H9 (cell line): ENCODE results near the gene CRIP2. TPM values are rescaled to one million over a fixed set of nuclear protein-coding genes. Genes with fewer than 3 reads are reported as not detected.

Experiments
- DNase-seq: peaks from one replicate; pipeline ENCODE4 v3.0.0-alpha.2; 2017
- H2AFZ ChIP-seq: one replicate; pipeline ENCODE4 v1.6.1; 2013; ENCODE audit warnings: mild to moderate bottlenecking, low read length, control low read depth, moderate library complexity
- H2AK5ac ChIP-seq: 2 replicates; pipeline ENCODE4 v1.6.1; 2013; ENCODE audit warnings: low read length, control low read depth, mixed read lengths; ENCODE audit not compliant: insufficient read length
- H2BK120ac ChIP-seq: one replicate; pipeline ENCODE4 v1.6.1; 2013; ENCODE audit warnings: low read depth, mild to moderate bottlenecking, low read length, control low read depth, inconsistent platforms; ENCODE audit not compliant: poor library complexity, severe bottlenecking
- H2BK12ac ChIP-seq: 2 replicates; pipeline ENCODE4 v1.6.1; 2013; ENCODE audit warnings: low read length, control low read depth, mixed read lengths, low read depth; ENCODE audit not compliant: insufficient read length
- H2BK15ac ChIP-seq: 2 replicates; pipeline ENCODE4 v1.6.1; 2013; ENCODE audit warnings: low read depth, low read length, control low read depth
- H2BK20ac ChIP-seq: one replicate; pipeline ENCODE4 v1.6.1; 2013; ENCODE audit warnings: low read depth, mild to moderate bottlenecking, low read length, control low read depth, inconsistent platforms; ENCODE audit not compliant: poor library complexity, severe bottlenecking
- H2BK5ac ChIP-seq: 2 replicates; pipeline ENCODE4 v1.6.1; 2013; ENCODE audit warnings: low read length, control low read depth, mixed read lengths; ENCODE audit not compliant: insufficient read length
- H3K14ac ChIP-seq: 2 replicates; pipeline ENCODE4 v1.6.1; 2013; ENCODE audit warnings: low read length, control low read depth; ENCODE audit not compliant: insufficient read depth
- H3K18ac ChIP-seq: 2 replicates; pipeline ENCODE4 v1.6.1; 2013; ENCODE audit warnings: low read depth, mild to moderate bottlenecking, mixed read lengths, low read length, control low read depth; ENCODE audit not compliant: insufficient read length
- H3K23ac ChIP-seq: 2 replicates; pipeline ENCODE4 v1.6.1; 2013; ENCODE audit warnings: low read length, control low read depth, mixed read lengths, low read depth; ENCODE audit not compliant: insufficient read length
- H3K23me2 ChIP-seq: 2 replicates; pipeline ENCODE4 v1.6.1; 2013; ENCODE audit warnings: low read depth, mild to moderate bottlenecking, mixed read lengths, low read length, control low read depth; ENCODE audit not compliant: insufficient read length, poor library complexity, severe bottlenecking
- H3K27ac ChIP-seq: 2 replicates; pipeline ENCODE4 v1.5.1; 2013; ENCODE audit warnings: low read length, control low read depth, mixed read lengths, low read depth; ENCODE audit not compliant: insufficient read length
- H3K27me3 ChIP-seq: 2 replicates; pipeline ENCODE4 v1.6.1; 2013; ENCODE audit warnings: low read length, control low read depth, inconsistent platforms; ENCODE audit not compliant: insufficient read depth
- H3K4ac ChIP-seq: 2 replicates; pipeline ENCODE4 v1.6.1; 2013; ENCODE audit warnings: low read depth, mild to moderate bottlenecking, control low read depth, inconsistent platforms, low read length, moderate library complexity
- H3K4me1 ChIP-seq: 2 replicates; pipeline ENCODE4 v1.6.1; 2013; ENCODE audit warnings: low read length, control low read depth, inconsistent platforms; ENCODE audit not compliant: insufficient read depth
- H3K4me2 ChIP-seq: 2 replicates; pipeline ENCODE4 v1.6.1; 2013; ENCODE audit warnings: low read length, control low read depth, mixed read lengths; ENCODE audit not compliant: insufficient read length, insufficient read depth
- H3K56ac ChIP-seq: 2 replicates; pipeline ENCODE4 v1.6.1; 2013; ENCODE audit warnings: low read depth, mild to moderate bottlenecking, mixed read lengths, low read length, control low read depth; ENCODE audit not compliant: insufficient read length
- H3K79me1 ChIP-seq: 2 replicates; pipeline ENCODE4 v1.6.1; 2013; ENCODE audit warnings: low read depth, mild to moderate bottlenecking, moderate library complexity, low read length, control low read depth, inconsistent platforms; ENCODE audit not compliant: insufficient read depth, poor library complexity, severe bottlenecking
- H3K79me2 ChIP-seq: 2 replicates; pipeline ENCODE4 v1.6.1; 2013; ENCODE audit warnings: low read length, control low read depth, inconsistent platforms; ENCODE audit not compliant: insufficient read depth
- H3K9ac ChIP-seq: 2 replicates; pipeline ENCODE4 v1.6.1; 2013; ENCODE audit warnings: low read length, control low read depth, mixed read lengths; ENCODE audit not compliant: insufficient read length; ENCODE audit errors: extremely low read depth
- H3K9me3 ChIP-seq: one replicate; pipeline ENCODE4 v1.6.1; 2013; ENCODE audit warnings: low read depth, low read length, inconsistent platforms; ENCODE audit not compliant: control insufficient read depth
- H3T11ph ChIP-seq: one replicate; pipeline ENCODE4 v1.6.1; 2013; ENCODE audit warnings: mild to moderate bottlenecking, low read length, control low read depth, inconsistent platforms
- H4K20me1 ChIP-seq: one replicate; pipeline ENCODE4 v1.6.1; 2013; ENCODE audit not compliant: control insufficient read depth, insufficient read length, insufficient read depth
- H4K5ac ChIP-seq: 2 replicates; pipeline ENCODE4 v1.6.1; 2013; ENCODE audit warnings: low read depth, mild to moderate bottlenecking, mixed read lengths, low read length, control low read depth; ENCODE audit not compliant: insufficient read length
- H4K8ac ChIP-seq: replicated peaks from 2 replicates; pipeline ENCODE4 v1.6.1; 2013; ENCODE audit warnings: low read length, control low read depth, mixed read lengths, low read depth; ENCODE audit not compliant: insufficient read length
- H4K91ac ChIP-seq: 2 replicates; pipeline ENCODE4 v1.6.1; 2013; ENCODE audit warnings: low read depth, mild to moderate bottlenecking, moderate library complexity, mixed read lengths, low read length, control low read depth; ENCODE audit not compliant: insufficient read length
- H3K27ac Mint-ChIP-seq, 3 experiments: 2 replicates in 2 of 3; 3 replicates in 1 of 3; pipeline ENCODE4 v1.8.0; 2020 to 2021; ENCODE audit warnings: mixed read lengths in 3 of 3, mild to moderate bottlenecking in 1 of 3, moderate library complexity in 1 of 3
- H3K27me3 Mint-ChIP-seq: 2 replicates; pipeline ENCODE4 v1.8.0; 2021; ENCODE audit warnings: low read depth, mild to moderate bottlenecking, moderate library complexity, mixed read lengths
- H3K36me3 Mint-ChIP-seq, 3 experiments: 2 replicates in 2 of 3; 3 replicates in 1 of 3; pipeline ENCODE4 v1.8.0; 2020 to 2021; ENCODE audit warnings: low read depth in 3 of 3, mixed read lengths in 3 of 3; ENCODE audit not compliant: insufficient read depth in 1 of 3
- H3K4me1 Mint-ChIP-seq, 2 experiments: 2 replicates each; pipeline ENCODE4 v1.8.0; 2020; ENCODE audit warnings: mixed read lengths in 2 of 2
- H3K4me3 Mint-ChIP-seq, 2 experiments: 2 replicates in 1 of 2; 3 replicates in 1 of 2; pipeline ENCODE4 v1.8.0; 2020 to 2021; ENCODE audit warnings: mild to moderate bottlenecking in 2 of 2, mixed read lengths in 2 of 2, moderate library complexity in 1 of 2
- H3K9me3 Mint-ChIP-seq, 2 experiments: 2 replicates in 1 of 2; 3 replicates in 1 of 2; pipeline ENCODE4 v1.8.0; 2020; ENCODE audit warnings: mild to moderate bottlenecking in 2 of 2, mixed read lengths in 2 of 2, moderate library complexity in 1 of 2
- WGBS: extraction: QIAGEN DNeasy Blood & Tissue Kit; methylation state at CpG from one replicate; pipeline ENCODE4 v1.1.7; 2013; ENCODE audit warnings: missing lambda C conversion rate, low lambda C conversion rate, mixed read lengths; ENCODE audit not compliant: insufficient read length; ENCODE audit errors: extremely low coverage; 5-methylcytosine and 5-hydroxymethylcytosine counted together
- total RNA-seq: library from RNA; stranded (reverse); gene quantifications from 2 replicates; pipeline ENCODE4 v1.2.1, GENCODE V29; 2021
- TF ChIP-seq, protein P1 (sequence below): fragments of 200-600 bp; sonication (generic); conservative IDR thresholded peaks from 3 replicates; pipeline ENCODE4 v1.8.0; 2021; ENCODE audit warnings: antibody characterized with exemption, mild to moderate bottlenecking

CRIP2 gene
- total RNA-seq, 1 experiment from 2014 or later, result 5.7 TPM

DNA sequence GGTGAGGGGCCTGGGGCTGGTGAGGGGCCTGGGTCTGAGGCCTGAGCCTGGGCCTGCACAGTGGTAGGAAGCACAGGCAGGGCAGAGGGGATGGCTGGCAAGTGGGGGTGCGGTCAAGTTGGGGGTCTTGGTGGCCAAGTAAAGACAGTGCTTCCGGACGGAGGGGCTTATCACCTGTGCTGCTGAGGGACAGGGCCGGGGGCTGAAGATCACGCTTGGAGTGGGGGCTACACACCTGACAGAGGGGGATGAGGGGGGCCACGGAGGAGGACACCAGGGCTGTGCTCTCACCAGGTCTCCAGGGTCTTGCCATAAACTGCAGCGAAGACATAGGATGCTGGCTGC is 28.6 kb downstream of the CRIP2 start:
- H2BK120ac ChIP-seq, result no peak overlapping the region
- no CpG with 5 or more reads among the region's 7 CpGs for WGBS
- TF ChIP-seq, protein P1, sequence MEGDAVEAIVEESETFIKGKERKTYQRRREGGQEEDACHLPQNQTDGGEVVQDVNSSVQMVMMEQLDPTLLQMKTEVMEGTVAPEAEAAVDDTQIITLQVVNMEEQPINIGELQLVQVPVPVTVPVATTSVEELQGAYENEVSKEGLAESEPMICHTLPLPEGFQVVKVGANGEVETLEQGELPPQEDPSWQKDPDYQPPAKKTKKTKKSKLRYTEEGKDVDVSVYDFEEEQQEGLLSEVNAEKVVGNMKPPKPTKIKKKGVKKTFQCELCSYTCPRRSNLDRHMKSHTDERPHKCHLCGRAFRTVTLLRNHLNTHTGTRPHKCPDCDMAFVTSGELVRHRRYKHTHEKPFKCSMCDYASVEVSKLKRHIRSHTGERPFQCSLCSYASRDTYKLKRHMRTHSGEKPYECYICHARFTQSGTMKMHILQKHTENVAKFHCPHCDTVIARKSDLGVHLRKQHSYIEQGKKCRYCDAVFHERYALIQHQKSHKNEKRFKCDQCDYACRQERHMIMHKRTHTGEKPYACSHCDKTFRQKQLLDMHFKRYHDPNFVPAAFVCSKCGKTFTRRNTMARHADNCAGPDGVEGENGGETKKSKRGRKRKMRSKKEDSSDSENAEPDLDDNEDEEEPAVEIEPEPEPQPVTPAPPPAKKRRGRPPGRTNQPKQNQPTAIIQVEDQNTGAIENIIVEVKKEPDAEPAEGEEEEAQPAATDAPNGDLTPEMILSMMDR, result no peak
- H2BK12ac ChIP-seq, result no peak overlapping the region
- no peaks in the 10 kb centered on the region for H3K79me1 ChIP-seq
- no peak overlapping the region for H2BK20ac ChIP-seq
- DNase-seq, result no peak
- H4K20me1 ChIP-seq, result no peaks in the 10 kb centered on the region
- H3K36me3 Mint-ChIP-seq, result no peaks in the 10 kb centered on the region; a peak in 1 of 7 replicates
- peaks cover 0 to 8% of the 10 kb centered on the region in 2 experiments; a peak in 1 of 5 replicates for H3K9me3 Mint-ChIP-seq
- no peak overlapping the region for H4K8ac ChIP-seq
- no peak overlapping the region for H2AK5ac ChIP-seq
- no peaks in the 10 kb centered on the region; the same call in 1 of the 2 replicates for H3K27me3 ChIP-seq
- H3K9me3 ChIP-seq, result no peaks in the 10 kb centered on the region
- no peaks in the 10 kb centered on the region for H3K4me1 ChIP-seq
- H3K4me3 Mint-ChIP-seq, result no peak overlapping the region; a peak in 1 of 5 replicates
- peaks cover 16% of the 10 kb centered on the region for H3K27me3 Mint-ChIP-seq
- H3K14ac ChIP-seq, result no peak overlapping the region
- H3T11ph ChIP-seq, result no peak overlapping the region
- no peak overlapping the region; a peak in 1 of 7 replicates for H3K27ac Mint-ChIP-seq
- no peaks in the 10 kb centered on the region for H3K79me2 ChIP-seq
- H3K56ac ChIP-seq, result no peak overlapping the region
- no peak overlapping the region for H3K4ac ChIP-seq
- H3K9ac ChIP-seq, result no peak overlapping the region
- H3K4me2 ChIP-seq, result no peak overlapping the region
- no peak overlapping the region for H2BK15ac ChIP-seq
- H3K23ac ChIP-seq, result no peak overlapping the region
- no peak overlapping the region for H4K91ac ChIP-seq
- no peak overlapping the region for H2AFZ ChIP-seq
- no peak overlapping the region for H4K5ac ChIP-seq
- no peak overlapping the region for H3K27ac ChIP-seq
- H3K23me2 ChIP-seq, result peaks cover 2% of the 10 kb centered on the region
- H3K18ac ChIP-seq, result no peak overlapping the region
- H2BK5ac ChIP-seq, result no peak overlapping the region
- H3K4me1 Mint-ChIP-seq, result peaks cover 0 to 4% of the 10 kb centered on the region in 2 experiments; a peak in 2 of 4 replicates
